HepG2 (cell line): Measurements from ENCODE around the gene COL9A2. TPM values are rescaled to one million over a fixed set of nuclear protein-coding genes. Genes with fewer than 3 reads are reported as not detected.

ENCODE experiments used
- ATAC-seq: fragments of 200-7000 bp; cut with Tn5 transposase; 3 replicates; pipeline ENCODE4 v1.9.1; 2020; ENCODE audit warnings: mild to moderate bottlenecking, moderate library complexity
- BruUV-seq: library from RNA; stranded (reverse); fragments of 400-500 nt; replicated peaks from 2 replicates; lab custom pipeline; 2021; lab: Mats Ljungman, UMichigan
- CTCF ChIA-PET: fragments of 300-600 bp; formaldehyde crosslinking; extraction: SDS; loops from one replicate; lab custom pipeline; 2021; ENCODE audit warnings: low total read pairs, inconsistent platforms, low intra/inter-chr PET ratio; lab: Yijun Ruan, JAX
- POLR2A ChIA-PET: fragments of 350-600 bp; sonication (Branson Sonifier 250); formaldehyde crosslinking; loops from one replicate; lab custom pipeline; 2020; ENCODE audit warnings: antibody characterized with exemption, inconsistent platforms; lab: Yijun Ruan, JAX
- DNase-seq: peaks from one replicate; pipeline ENCODE4 v3.0.0-alpha.2; 2015; ENCODE audit warnings: low spot score
- FAIRE-seq: peaks from 3 replicates; lab custom pipeline; 2011; peaks lifted over from hg19 to GRCh38; lab: Jason Lieb, UNC
- H2AFZ ChIP-seq: one replicate; pipeline ENCODE4 v1.6.1; 2011; ENCODE audit warnings: low read length, inconsistent platforms
- H3K27ac ChIP-seq: fragments of 300-600 bp; 3 replicates; pipeline ENCODE4 v1.8.0; 2011; ENCODE audit warnings: mixed run types, mild to moderate bottlenecking, mixed read lengths, low read length, inconsistent platforms; ENCODE audit not compliant: insufficient read depth; ENCODE audit errors: extremely low read length
- H3K27me3 ChIP-seq, 2 experiments: fragments of 200-600 bp in 1 of 2; 2 replicates in 1 of 2; 3 replicates in 1 of 2; pipeline versions ENCODE4 v1.6.0 to v1.8.0; 2011; ENCODE audit warnings: low read length in 2 of 2, mild to moderate bottlenecking in 2 of 2, moderate library complexity in 2 of 2, inconsistent platforms in 1 of 2; ENCODE audit not compliant: insufficient read depth in 2 of 2, control insufficient read depth in 1 of 2
- H3K36me3 ChIP-seq, 2 experiments: fragments of 200-600 bp in 1 of 2; replicated peaks in 1 of 2; 2 replicates in 1 of 2; 3 replicates in 1 of 2; pipeline versions ENCODE4 v1.5.1 to v1.8.0; 2011; ENCODE audit warnings: low read length in 2 of 2, inconsistent platforms in 1 of 2; ENCODE audit not compliant: insufficient read depth in 2 of 2, control insufficient read depth in 1 of 2
- H3K4me1 ChIP-seq: 2 replicates; pipeline ENCODE4 v1.5.1; 2012; ENCODE audit warnings: low read length, inconsistent platforms; ENCODE audit not compliant: insufficient read depth
- H3K4me2 ChIP-seq: 2 replicates; pipeline ENCODE4 v1.6.0; 2011; ENCODE audit warnings: low read depth, low read length, inconsistent platforms
- H3K4me3 ChIP-seq, 3 experiments: fragments of 200-600 bp in 1 of 3; sonication (generic), shearing (Covaris generic) in 1 of 3; replicated peaks in 1 of 3; 2 replicates each; pipeline ENCODE4 v1.5.1; 2011 to 2016; ENCODE audit warnings: low read length in 3 of 3, inconsistent platforms in 2 of 3, low read depth in 2 of 3, mild to moderate bottlenecking in 2 of 3, control low read depth in 1 of 3, mixed read lengths in 1 of 3; ENCODE audit not compliant: insufficient read depth in 1 of 3
- H3K79me2 ChIP-seq: one replicate; pipeline ENCODE4 v1.6.1; 2011; ENCODE audit warnings: low read length, inconsistent platforms; ENCODE audit not compliant: insufficient read depth
- H3K9ac ChIP-seq: 2 replicates; pipeline ENCODE4 v1.6.0; 2011; ENCODE audit warnings: mild to moderate bottlenecking, low read depth, low read length, inconsistent platforms; ENCODE audit not compliant: insufficient read depth
- H3K9me3 ChIP-seq: 2 replicates; pipeline ENCODE4 v1.5.1; 2012; ENCODE audit warnings: mild to moderate bottlenecking, low read length
- H4K20me1 ChIP-seq: 2 replicates; pipeline ENCODE4 v1.6.0; 2011; ENCODE audit warnings: inconsistent platforms, mild to moderate bottlenecking, low read length, moderate library complexity; ENCODE audit not compliant: insufficient read depth
- ELF4 ChIP-seq: sonication (generic); formaldehyde crosslinking; IDR thresholded peaks from 2 replicates; pipeline ENCODE4 v1.5.0; 2020; ENCODE audit warnings: missing genetic modification reagents, mild to moderate bottlenecking, moderate library complexity, borderline replicate concordance
- GTF3A ChIP-seq: sonication (generic); formaldehyde crosslinking; conservative IDR thresholded peaks from 2 replicates; pipeline ENCODE4 v1.4.0; 2020; ENCODE audit warnings: mild to moderate bottlenecking, missing genetic modification reagents
- LCORL ChIP-seq, 2 experiments: fragments of 450-650 bp in 1 of 2; sonication (generic) in 1 of 2; formaldehyde crosslinking in 1 of 2; IDR thresholded peaks; 2 replicates each; pipeline versions ENCODE4 v1.5.0 to v1.6.1; 2017 to 2020; ENCODE audit warnings: antibody characterized with exemption in 1 of 2, missing genetic modification reagents in 1 of 2
- NR2F6 ChIP-seq, 2 experiments: IDR thresholded peaks; 2 replicates each; pipeline ENCODE4 v1.6.1; 2016; ENCODE audit warnings: antibody characterized with exemption in 1 of 2, mild to moderate bottlenecking in 1 of 2
- SOX5 ChIP-seq: IDR thresholded peaks from 2 replicates; pipeline ENCODE4 v1.6.1; 2016; ENCODE audit warnings: borderline replicate concordance
- ZKSCAN1 ChIP-seq: fragments of 150-350 bp; IDR thresholded peaks from 2 replicates; pipeline ENCODE4 v1.6.1; 2014; ENCODE audit warnings: low read length
- ZNF280B ChIP-seq: sonication (generic); formaldehyde crosslinking; IDR thresholded peaks from 2 replicates; pipeline ENCODE4 v1.5.0; 2020; ENCODE audit warnings: missing genetic modification reagents, mild to moderate bottlenecking, borderline replicate concordance
- ZNF775 ChIP-seq: sonication (generic); formaldehyde crosslinking; IDR thresholded peaks from 2 replicates; pipeline ENCODE4 v1.4.0; 2020; ENCODE audit warnings: missing genetic modification reagents, mild to moderate bottlenecking, moderate library complexity, borderline replicate concordance
- ZNF891 ChIP-seq: sonication (generic); formaldehyde crosslinking; IDR thresholded peaks from 2 replicates; pipeline ENCODE4 v1.5.0; 2020; ENCODE audit warnings: mild to moderate bottlenecking, missing genetic modification reagents
- WGBS: methylation state at CpG from one replicate; pipeline ENCODE4 v1.1.6; 2017; ENCODE audit warnings: low lambda C conversion rate; 5-methylcytosine and 5-hydroxymethylcytosine counted together
- in situ Hi-C: cut with HindIII; loops from 2 replicates; pipeline ENCODE4 v1.10.0; 2017; ENCODE audit warnings: low pct_unique_long_range_greater_than_20kb; ENCODE audit not compliant: extremely low pct_ligation_motif_present
- intact Hi-C: fragments of 100-400 bp; cut with micrococcal nuclease; formaldehyde crosslinking; loops from one replicate; pipeline ENCODE4 v1.10.0; 2022; ENCODE audit not compliant: unreplicated experiment
- polyA plus RNA-seq, 8 experiments: library from polyadenylated mRNA; depleted of rRNA in 3 of 8; stranded (reverse) in 7 of 8; unstranded in 1 of 8; fragments of >200 nt; fragmentation: Illumina TruSeq in 4 of 8; extraction: Trizol in 4 of 8; gene quantifications; 2 replicates each; pipeline versions ENCODE4 v1.2.1 to v1.2.3, GENCODE V29; 2011 to 2016; ENCODE audit warnings: low read depth in 4 of 8, missing spikeins in 1 of 8, mixed read lengths in 1 of 8; ENCODE audit not compliant: insufficient read depth in 1 of 8
- total RNA-seq, 5 experiments: library from RNA; depleted of rRNA; stranded (reverse); fragments of >200 nt; fragmentation: Illumina TruSeq; extraction: Trizol; gene quantifications; 2 replicates each; pipeline ENCODE4 v1.2.3, GENCODE V29; 2016; ENCODE audit warnings: low read depth in 1 of 5
- TF ChIP-seq, protein P1 (sequence below): sonication (generic); formaldehyde crosslinking; IDR thresholded peaks from 2 replicates; pipeline ENCODE4 v1.4.0; 2020; ENCODE audit warnings: missing genetic modification reagents, borderline replicate concordance
- TF ChIP-seq, protein P2 (sequence below): sonication (generic); formaldehyde crosslinking; IDR thresholded peaks from 2 replicates; pipeline ENCODE4 v1.8.1; 2023; ENCODE audit warnings: missing genetic modification reagents, inconsistent platforms, borderline replicate concordance

Gene COL9A2
- total and polyA plus RNA-seq, 2 of the 13 experiments (the other 11 are each of a cell fraction or from before 2014, with no cell fraction given) = 20.2 to 26.9 TPM

DNA sequence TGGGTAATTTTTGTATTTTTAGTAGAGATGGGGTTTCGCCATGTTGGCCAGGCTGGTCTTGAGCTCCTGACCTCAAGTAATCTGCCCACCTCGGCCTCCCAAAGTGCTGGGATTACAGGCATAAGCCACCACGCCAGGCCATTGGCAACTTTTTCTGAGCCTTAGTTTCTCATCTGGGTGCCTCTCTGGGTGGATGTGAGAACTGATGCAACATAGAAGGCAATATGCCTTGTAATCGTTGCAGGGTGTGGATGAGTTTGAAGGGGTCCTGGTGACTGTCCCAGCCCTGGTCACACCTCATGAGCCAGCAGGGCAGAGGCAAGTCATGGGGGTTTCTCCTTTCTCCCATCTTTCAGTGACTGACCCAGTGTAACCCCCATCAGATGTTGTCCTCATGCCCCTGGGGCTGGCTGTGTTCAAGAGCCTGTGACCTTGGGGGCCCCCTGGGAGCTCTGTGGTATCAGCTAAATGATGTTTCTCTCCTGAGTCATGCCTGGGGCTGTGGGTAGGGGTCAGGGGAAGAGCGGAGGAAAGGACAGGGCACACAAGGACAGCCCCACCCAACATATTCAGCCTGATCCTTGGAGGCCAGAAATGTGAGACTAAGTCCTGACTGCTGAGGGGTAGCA, 3.6 kb downstream of the COL9A2 start (continued):
- TF ChIP-seq, protein P1, sequence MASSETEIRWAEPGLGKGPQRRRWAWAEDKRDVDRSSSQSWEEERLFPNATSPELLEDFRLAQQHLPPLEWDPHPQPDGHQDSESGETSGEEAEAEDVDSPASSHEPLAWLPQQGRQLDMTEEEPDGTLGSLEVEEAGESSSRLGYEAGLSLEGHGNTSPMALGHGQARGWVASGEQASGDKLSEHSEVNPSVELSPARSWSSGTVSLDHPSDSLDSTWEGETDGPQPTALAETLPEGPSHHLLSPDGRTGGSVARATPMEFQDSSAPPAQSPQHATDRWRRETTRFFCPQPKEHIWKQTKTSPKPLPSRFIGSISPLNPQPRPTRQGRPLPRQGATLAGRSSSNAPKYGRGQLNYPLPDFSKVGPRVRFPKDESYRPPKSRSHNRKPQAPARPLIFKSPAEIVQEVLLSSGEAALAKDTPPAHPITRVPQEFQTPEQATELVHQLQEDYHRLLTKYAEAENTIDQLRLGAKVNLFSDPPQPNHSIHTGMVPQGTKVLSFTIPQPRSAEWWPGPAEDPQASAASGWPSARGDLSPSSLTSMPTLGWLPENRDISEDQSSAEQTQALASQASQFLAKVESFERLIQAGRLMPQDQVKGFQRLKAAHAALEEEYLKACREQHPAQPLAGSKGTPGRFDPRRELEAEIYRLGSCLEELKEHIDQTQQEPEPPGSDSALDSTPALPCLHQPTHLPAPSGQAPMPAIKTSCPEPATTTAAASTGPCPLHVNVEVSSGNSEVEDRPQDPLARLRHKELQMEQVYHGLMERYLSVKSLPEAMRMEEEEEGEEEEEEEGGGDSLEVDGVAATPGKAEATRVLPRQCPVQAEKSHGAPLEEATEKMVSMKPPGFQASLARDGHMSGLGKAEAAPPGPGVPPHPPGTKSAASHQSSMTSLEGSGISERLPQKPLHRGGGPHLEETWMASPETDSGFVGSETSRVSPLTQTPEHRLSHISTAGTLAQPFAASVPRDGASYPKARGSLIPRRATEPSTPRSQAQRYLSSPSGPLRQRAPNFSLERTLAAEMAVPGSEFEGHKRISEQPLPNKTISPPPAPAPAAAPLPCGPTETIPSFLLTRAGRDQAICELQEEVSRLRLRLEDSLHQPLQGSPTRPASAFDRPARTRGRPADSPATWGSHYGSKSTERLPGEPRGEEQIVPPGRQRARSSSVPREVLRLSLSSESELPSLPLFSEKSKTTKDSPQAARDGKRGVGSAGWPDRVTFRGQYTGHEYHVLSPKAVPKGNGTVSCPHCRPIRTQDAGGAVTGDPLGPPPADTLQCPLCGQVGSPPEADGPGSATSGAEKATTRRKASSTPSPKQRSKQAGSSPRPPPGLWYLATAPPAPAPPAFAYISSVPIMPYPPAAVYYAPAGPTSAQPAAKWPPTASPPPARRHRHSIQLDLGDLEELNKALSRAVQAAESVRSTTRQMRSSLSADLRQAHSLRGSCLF (CRISPR knock-in tag) = no peak
- TF ChIP-seq ZNF775 (CRISPR knock-in tag) = no peak
- TF ChIP-seq, all 625 proteins: peak for 44

DNA sequence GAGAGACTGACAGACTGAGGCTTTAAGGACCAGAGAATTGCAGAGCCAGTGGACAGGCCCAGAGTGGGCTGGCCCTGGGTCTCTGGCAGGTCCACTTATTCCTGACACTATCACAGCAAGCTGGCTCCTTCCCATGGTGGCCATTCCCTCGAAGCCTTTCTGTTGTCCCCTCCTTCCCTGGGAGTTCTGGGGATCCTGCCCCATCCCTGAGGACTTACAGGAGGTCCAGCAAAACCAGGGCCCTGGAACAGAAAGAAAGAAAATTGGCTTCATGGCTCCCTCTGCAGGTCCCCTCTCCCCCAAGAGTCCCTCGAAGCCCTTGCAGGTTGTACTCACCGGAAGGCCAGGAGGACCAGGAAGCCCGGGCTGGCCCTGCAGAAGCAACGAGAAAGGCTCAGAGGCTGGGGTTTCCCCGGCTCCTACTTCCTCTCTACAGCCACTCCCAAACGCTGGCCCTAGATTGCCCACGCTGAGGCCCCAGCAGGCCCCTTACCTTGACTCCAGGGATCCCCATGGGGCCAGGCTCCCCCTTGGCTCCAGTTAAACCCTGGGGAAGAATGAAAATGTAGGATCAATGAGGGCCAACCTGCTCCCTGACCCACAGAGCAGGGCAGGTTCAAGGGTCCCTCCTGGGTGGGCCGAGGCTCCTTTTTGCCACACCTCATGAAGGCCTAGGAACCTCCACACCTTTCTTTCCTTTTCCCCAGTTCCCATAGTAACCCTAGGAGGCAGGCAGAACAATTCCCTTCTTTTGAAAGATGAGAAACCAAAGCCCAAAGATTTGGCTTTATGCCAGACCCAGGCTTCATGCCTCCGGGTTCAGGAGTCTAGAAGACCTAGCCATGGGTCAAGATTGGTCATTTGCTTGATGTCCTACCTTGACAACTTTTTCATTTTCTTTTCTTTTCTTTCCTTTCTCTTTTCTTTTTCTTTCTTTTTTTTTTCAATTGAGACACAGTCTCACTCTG, 4.6 kb downstream of the COL9A2 start:
- no peak for ATAC-seq

More for the DNA sequence above, 4.6 kb downstream of the COL9A2 start:
- no peak overlapping the region for H3K9ac ChIP-seq
- 78% methylated on average over 4 of the region's 10 CpGs for WGBS
- H3K4me1 ChIP-seq = peaks cover 43% of the 10 kb centered on the region
- H3K4me3 ChIP-seq = no peak overlapping the region
- no peak overlapping the region for H2AFZ ChIP-seq
- H3K27me3 ChIP-seq = peaks cover 0 to 1% of the 10 kb centered on the region in 2 experiments; a peak in 1 of 5 replicates
- H3K4me2 ChIP-seq = no peak overlapping the region
- ChIA-PET CTCF (no interaction called here), POLR2A (interaction anchor here (0.8 to 1.5 kb wide), 3 partner anchors 39 to 69 kb away, joined by 3 to 7 read pairs (median 3); partner anchors contain the start of gene SMAP2)
- no peaks in the 10 kb centered on the region for H4K20me1 ChIP-seq
- intact Hi-C loops (loop anchor here (10.0 kb wide), 1 partner anchor 58 kb away; the partner anchor contains the start of gene ZMPSTE24), in situ Hi-C loops (no loop called here)
- no TSS peak for BruUV-seq
- H3K36me3 ChIP-seq = peaks cover 0 to 4% of the 10 kb centered on the region in 2 experiments; a peak in 1 of 5 replicates
- peak overlapping the region; percentile 25 for H3K27ac ChIP-seq
- TF ChIP-seq LCORL (IDR thresholded peaks at IDR 0.05) (peak; percentile 41; the same call in 1 of the 2 replicates), LCORL (CRISPR knock-in tag; IDR thresholded peaks at IDR 0.05) (no peak), ELF4 (no peak), ZKSCAN1 (no peak), ZNF280B (CRISPR knock-in tag) (0 out of 2 replicates have a peak, but pooled peaks have one; percentile 41), SOX5 (no peak), ZNF891 (CRISPR knock-in tag) (no peak), GTF3A (CRISPR knock-in tag) (no peak), NR2F6 (IDR thresholded peaks at IDR 0.05) (no peak), NR2F6 (CRISPR knock-in tag; IDR thresholded peaks at IDR 0.05) (no peak)
- TF ChIP-seq, protein P2, sequence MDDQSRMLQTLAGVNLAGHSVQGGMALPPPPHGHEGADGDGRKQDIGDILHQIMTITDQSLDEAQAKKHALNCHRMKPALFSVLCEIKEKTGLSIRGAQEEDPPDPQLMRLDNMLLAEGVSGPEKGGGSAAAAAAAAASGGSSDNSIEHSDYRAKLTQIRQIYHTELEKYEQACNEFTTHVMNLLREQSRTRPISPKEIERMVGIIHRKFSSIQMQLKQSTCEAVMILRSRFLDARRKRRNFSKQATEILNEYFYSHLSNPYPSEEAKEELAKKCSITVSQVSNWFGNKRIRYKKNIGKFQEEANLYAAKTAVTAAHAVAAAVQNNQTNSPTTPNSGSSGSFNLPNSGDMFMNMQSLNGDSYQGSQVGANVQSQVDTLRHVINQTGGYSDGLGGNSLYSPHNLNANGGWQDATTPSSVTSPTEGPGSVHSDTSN (CRISPR knock-in tag) = no peak
- DNase-seq (peak; percentile 20), FAIRE-seq (no peak)
- H3K79me2 ChIP-seq = no peaks in the 10 kb centered on the region
- no peaks in the 10 kb centered on the region for H3K9me3 ChIP-seq
